Smooth muscle cell (in vitro differentiated cells): ENCODE measurements around the gene NOP9. TPM values are rescaled to one million over a fixed set of nuclear protein-coding genes. Genes with fewer than 3 reads are reported as not detected.
"Not testable (repeated sequence)": the region's sequence is repeated elsewhere in the genome, so short reads cannot be mapped to it uniquely, and the experiment has no call there.

Experiments
- DNase-seq: peaks from one replicate; lab custom pipeline; 2025; ENCODE audit not compliant: unreplicated experiment; lab: John Stamatoyannopoulos, UW
- H2AFZ ChIP-seq: fragments of 200-600 bp; sonication (generic); 2 replicates; pipeline ENCODE4 v1.6.0; 2016; ENCODE audit warnings: antibody characterized with exemption, low read depth, mild to moderate bottlenecking
- H3F3A ChIP-seq: fragments of 200-600 bp; sonication (generic); 2 replicates; pipeline ENCODE4 v1.6.0; 2017; ENCODE audit warnings: antibody characterized with exemption, low read depth
- H3K27ac ChIP-seq: fragments of 200-600 bp; sonication (generic); 2 replicates; pipeline ENCODE4 v1.5.1; 2016; ENCODE audit warnings: low read depth, mild to moderate bottlenecking
- H3K27me3 ChIP-seq: fragments of 200-600 bp; sonication (generic); 2 replicates; pipeline ENCODE4 v1.6.1; 2016; ENCODE audit warnings: low read depth, mild to moderate bottlenecking
- H3K36me3 ChIP-seq: fragments of 200-600 bp; sonication (generic); 2 replicates; pipeline ENCODE4 v1.5.1; 2016; ENCODE audit warnings: low read depth
- H3K4me1 ChIP-seq: fragments of 200-600 bp; sonication (generic); 2 replicates; pipeline ENCODE4 v1.5.1; 2016; ENCODE audit warnings: low read depth
- H3K4me2 ChIP-seq: fragments of 200-600 bp; sonication (generic); 2 replicates; pipeline ENCODE4 v1.6.0; 2016; ENCODE audit warnings: mild to moderate bottlenecking
- H3K4me3 ChIP-seq: fragments of 200-600 bp; sonication (generic); 2 replicates; pipeline ENCODE4 v1.5.1; 2016; ENCODE audit warnings: mild to moderate bottlenecking
- H3K79me2 ChIP-seq: fragments of 200-600 bp; sonication (generic); 2 replicates; pipeline ENCODE4 v1.6.0; 2016; ENCODE audit warnings: low read depth, mild to moderate bottlenecking
- H3K9ac ChIP-seq: fragments of 200-600 bp; sonication (generic); 2 replicates; pipeline ENCODE4 v1.6.0; 2016; ENCODE audit warnings: low read depth
- H3K9me3 ChIP-seq: fragments of 200-600 bp; sonication (generic); replicated peaks from 2 replicates; pipeline ENCODE4 v1.5.1; 2016; ENCODE audit warnings: low read depth
- H4K20me1 ChIP-seq: fragments of 200-600 bp; sonication (generic); 2 replicates; pipeline ENCODE4 v1.6.0; 2016; ENCODE audit warnings: low read depth
- WGBS: methylation state at CpG from one replicate; pipeline ENCODE4 v1.1.7; 2016; ENCODE audit warnings: low lambda C conversion rate; 5-methylcytosine and 5-hydroxymethylcytosine counted together
- polyA plus RNA-seq: library from polyadenylated mRNA; unstranded; fragments of >200 nt; fragmentation: Nextera tagmentation; extraction: Ambion mirVana; gene quantifications from 2 replicates; pipeline ENCODE4 v1.2.1, GENCODE V29; 2016
- total RNA-seq: library from RNA; depleted of rRNA; stranded (reverse); fragments of >200 nt; gene quantifications from 2 replicates; pipeline ENCODE4 v1.2.3, GENCODE V29; 2014
- TF ChIP-seq, protein P1 (sequence below): fragments of 200-600 bp; sonication (generic); IDR thresholded peaks from 2 replicates; pipeline ENCODE4 v1.5.1; 2017; ENCODE audit warnings: borderline replicate concordance, mild to moderate bottlenecking, antibody characterized with exemption; ENCODE audit not compliant: insufficient read depth, poor library complexity, severe bottlenecking

NOP9 gene
- total and polyA plus RNA-seq, 2 experiments from 2014 or later: 3.3 to 9.3 TPM

DNA sequence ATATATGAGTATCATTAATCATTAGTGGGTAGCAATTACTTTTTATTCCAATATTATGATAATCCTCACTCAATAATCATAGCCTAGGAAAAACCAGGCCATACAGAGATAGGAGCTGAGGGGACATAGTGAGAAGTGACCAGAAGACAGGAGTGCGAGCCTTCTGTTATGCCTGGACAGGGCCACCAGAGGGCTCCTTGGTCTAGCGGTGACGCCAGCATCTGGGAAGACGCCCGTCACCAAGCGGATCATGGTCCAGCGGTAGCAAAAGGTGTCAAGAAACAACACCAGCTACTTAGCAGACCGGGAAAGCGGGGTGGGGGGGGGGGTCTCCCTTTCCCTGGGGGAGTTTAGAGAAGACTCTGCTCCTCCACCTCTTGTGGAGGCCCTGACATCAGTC is 28.3 kb downstream of the NOP9 start:
- not testable (repeated sequence) for DNase-seq, H3K4me2 ChIP-seq, H3K27me3 ChIP-seq, H3K36me3 ChIP-seq, H3K9me3 ChIP-seq, H3K79me2 ChIP-seq, H2AFZ ChIP-seq, H3F3A ChIP-seq, H3K9ac ChIP-seq, H4K20me1 ChIP-seq, H3K27ac ChIP-seq, H3K4me1 ChIP-seq, H3K4me3 ChIP-seq
- WGBS: 5% methylated on average over 8 of the region's 9 CpGs
- TF ChIP-seq, protein P1, sequence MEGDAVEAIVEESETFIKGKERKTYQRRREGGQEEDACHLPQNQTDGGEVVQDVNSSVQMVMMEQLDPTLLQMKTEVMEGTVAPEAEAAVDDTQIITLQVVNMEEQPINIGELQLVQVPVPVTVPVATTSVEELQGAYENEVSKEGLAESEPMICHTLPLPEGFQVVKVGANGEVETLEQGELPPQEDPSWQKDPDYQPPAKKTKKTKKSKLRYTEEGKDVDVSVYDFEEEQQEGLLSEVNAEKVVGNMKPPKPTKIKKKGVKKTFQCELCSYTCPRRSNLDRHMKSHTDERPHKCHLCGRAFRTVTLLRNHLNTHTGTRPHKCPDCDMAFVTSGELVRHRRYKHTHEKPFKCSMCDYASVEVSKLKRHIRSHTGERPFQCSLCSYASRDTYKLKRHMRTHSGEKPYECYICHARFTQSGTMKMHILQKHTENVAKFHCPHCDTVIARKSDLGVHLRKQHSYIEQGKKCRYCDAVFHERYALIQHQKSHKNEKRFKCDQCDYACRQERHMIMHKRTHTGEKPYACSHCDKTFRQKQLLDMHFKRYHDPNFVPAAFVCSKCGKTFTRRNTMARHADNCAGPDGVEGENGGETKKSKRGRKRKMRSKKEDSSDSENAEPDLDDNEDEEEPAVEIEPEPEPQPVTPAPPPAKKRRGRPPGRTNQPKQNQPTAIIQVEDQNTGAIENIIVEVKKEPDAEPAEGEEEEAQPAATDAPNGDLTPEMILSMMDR: peak; percentile 59

GRCh38 chr14:24329073-24329663 is 29.5 kb downstream of the NOP9 start:
- Histone ChIP-seq H3K79me2 (no peaks in the 10 kb centered on the region), H3K27me3 (peaks cover 19% of the 10 kb centered on the region), H3F3A (no peaks in the 10 kb centered on the region), H2AFZ (no peak overlapping the region), H3K4me2 (no peak overlapping the region), H4K20me1 (no peaks in the 10 kb centered on the region), H3K27ac (no peak overlapping the region), H3K4me3 (no peak overlapping the region), H3K9me3 (no peaks in the 10 kb centered on the region), H3K9ac (no peak overlapping the region), H3K36me3 (no peaks in the 10 kb centered on the region), H3K4me1 (peaks cover under 1% of the 10 kb centered on the region)
- WGBS: 90% methylated on average over 12 of the region's 12 CpGs
- DNase-seq: no peak
- TF ChIP-seq, protein P1: no peak

- Histone ChIP-seq H4K20me1 (no peaks in the 10 kb centered on the region), H3K4me3 (no peak overlapping the region), H3K79me2 (no peaks in the 10 kb centered on the region), H3K9ac (no peak overlapping the region), H3K27me3 (peaks cover 25% of the 10 kb centered on the region), H3K9me3 (no peaks in the 10 kb centered on the region), H3K27ac (no peak overlapping the region), H3K4me1 (peaks cover 6% of the 10 kb centered on the region), H3F3A (no peaks in the 10 kb centered on the region), H3K4me2 (no peak overlapping the region), H3K36me3 (no peaks in the 10 kb centered on the region), H2AFZ (no peak overlapping the region)
- DNase-seq: no peak
- TF ChIP-seq, protein P1: no peak
- WGBS: 85% methylated on average over 9 of the region's 9 CpGs
These were observed 30.1 kb downstream of the NOP9 start for GRCh38 chr14:24329736-24330135.
